GM19239 (cell line): Measurements from ENCODE around the gene MSRB3.

Experiments used
- DNase-seq: peaks from one replicate; pipeline ENCODE4 v3.0.0; 2011; ENCODE audit warnings: low spot score; ENCODE audit not compliant: insufficient read length
- FAIRE-seq: peaks from 2 replicates; lab custom pipeline; 2011; peaks lifted over from hg19 to GRCh38; lab: Jason Lieb, UNC

MSRB3 gene

GRCh38 chr12:65323070-65323469, 44.6 kb downstream of the MSRB3 start:
- FAIRE-seq (no peak), DNase-seq (no peak)

- FAIRE-seq (no peak), DNase-seq (no peak)
Measured at GRCh38 chr12:65324056-65324455, 45.6 kb downstream of the MSRB3 start.

- DNase-seq = no peak
- FAIRE-seq = no peak
Measured at GRCh38 chr12:65324551-65324950, 46.1 kb downstream of the MSRB3 start.

GRCh38 chr12:65325183-65325582, 46.7 kb downstream of the MSRB3 start:
- FAIRE-seq (no peak), DNase-seq (no peak)

- FAIRE-seq = no peak
- no peak for DNase-seq
Measured at GRCh38 chr12:65326616-65327015, 48.1 kb downstream of the MSRB3 start.

- DNase-seq (no peak), FAIRE-seq (no peak)
Measured at GRCh38 chr12:65327207-65328076, 49.0 kb downstream of the MSRB3 start.

- FAIRE-seq = no peak
- DNase-seq = no peak
Measured at GRCh38 chr12:65329721-65330120, 51.2 kb downstream of the MSRB3 start.

GRCh38 chr12:65330331-65330730, 51.8 kb downstream of the MSRB3 start:
- DNase-seq (no peak), FAIRE-seq (no peak)

- no peak for DNase-seq
- FAIRE-seq = no peak
Measured at GRCh38 chr12:65331456-65331855, 53.0 kb downstream of the MSRB3 start.

- no peak for DNase-seq
- FAIRE-seq = no peak
Measured at GRCh38 chr12:65333649-65334048, 55.2 kb downstream of the MSRB3 start.

GRCh38 chr12:65334521-65334920, 56.0 kb downstream of the MSRB3 start:
- no peak for DNase-seq
- no peak for FAIRE-seq

GRCh38 chr12:65335021-65335714, 56.7 kb downstream of the MSRB3 start:
- FAIRE-seq = no peak
- no peak for DNase-seq

GRCh38 chr12:65335981-65336380, 57.5 kb downstream of the MSRB3 start:
- no peak for FAIRE-seq
- no peak for DNase-seq

GRCh38 chr12:65339161-65339560, 60.7 kb downstream of the MSRB3 start:
- FAIRE-seq (no peak), DNase-seq (no peak)

GRCh38 chr12:65343230-65343629, 64.7 kb downstream of the MSRB3 start:
- no peak for DNase-seq
- no peak for FAIRE-seq

GRCh38 chr12:65343801-65344200, 65.3 kb downstream of the MSRB3 start:
- FAIRE-seq = no peak
- no peak for DNase-seq

GRCh38 chr12:65355461-65355860, 77.0 kb downstream of the MSRB3 start:
- no peak for DNase-seq
- no peak for FAIRE-seq

GRCh38 chr12:65362234-65363031, 84.0 kb downstream of the MSRB3 start:
- no peak for FAIRE-seq
- no peak for DNase-seq

GRCh38 chr12:65364046-65364445, 85.6 kb downstream of the MSRB3 start:
- FAIRE-seq = no peak
- DNase-seq = no peak

GRCh38 chr12:65367396-65367795, 88.9 kb downstream of the MSRB3 start:
- FAIRE-seq = no peak
- DNase-seq = no peak

GRCh38 chr12:65368055-65368454, 89.6 kb downstream of the MSRB3 start:
- FAIRE-seq (no peak), DNase-seq (no peak)
